Activated naive CD8-positive, alpha-beta T cell treated with anti-CD3 and anti-CD28 coated beads for 36 hours (primary cell): ENCODE data around the gene NEMF. TPM values are rescaled to one million over a fixed set of nuclear protein-coding genes. Genes with fewer than 3 reads are reported as not detected.
A peak's percentile ranks its signal among the peaks of the same experiment; 100 is the strongest.
"Not testable (repeated sequence)": the region's sequence is repeated elsewhere in the genome, so short reads cannot be mapped to it uniquely, and the experiment has no call there.

Source experiments
- DNase-seq: peaks from one replicate; pipeline ENCODE4 v3.0.0; 2021
- H3K27ac Mint-ChIP-seq: one replicate; pipeline ENCODE4 v1.8.0; 2022; ENCODE audit warnings: mild to moderate bottlenecking, moderate library complexity, mixed read lengths
- H3K27me3 Mint-ChIP-seq: one replicate; pipeline ENCODE4 v1.8.0; 2022; ENCODE audit warnings: mild to moderate bottlenecking, mixed read lengths
- H3K36me3 Mint-ChIP-seq: one replicate; pipeline ENCODE4 v1.8.0; 2021; ENCODE audit warnings: mild to moderate bottlenecking, mixed read lengths
- H3K4me1 Mint-ChIP-seq: one replicate; pipeline ENCODE4 v1.8.0; 2021; ENCODE audit warnings: mixed read lengths
- H3K4me3 Mint-ChIP-seq: one replicate; pipeline ENCODE4 v1.8.0; 2022; ENCODE audit warnings: mild to moderate bottlenecking, moderate library complexity, mixed read lengths
- H3K9me3 Mint-ChIP-seq: one replicate; pipeline ENCODE4 v1.8.0; 2022; ENCODE audit warnings: mixed read lengths
- total RNA-seq, 2 experiments: library from RNA; stranded (reverse); gene quantifications; one replicate each; pipeline ENCODE4 v1.2.3, GENCODE V29; 2021

The NEMF gene
- total RNA-seq, 2 experiments from 2014 or later = 53.7 to 64.6 TPM

GRCh38 chr14:49882826-49883694 lies 30.5 kb upstream of the NEMF start:
- no peak overlapping the region for H3K27ac Mint-ChIP-seq
- peaks cover 27% of the 10 kb centered on the region for H3K4me1 Mint-ChIP-seq
- no peak overlapping the region for H3K4me3 Mint-ChIP-seq
- no peaks in the 10 kb centered on the region for H3K9me3 Mint-ChIP-seq
- peaks cover 2% of the 10 kb centered on the region for H3K36me3 Mint-ChIP-seq
- no peak for DNase-seq
- H3K27me3 Mint-ChIP-seq = no peaks in the 10 kb centered on the region

DNA sequence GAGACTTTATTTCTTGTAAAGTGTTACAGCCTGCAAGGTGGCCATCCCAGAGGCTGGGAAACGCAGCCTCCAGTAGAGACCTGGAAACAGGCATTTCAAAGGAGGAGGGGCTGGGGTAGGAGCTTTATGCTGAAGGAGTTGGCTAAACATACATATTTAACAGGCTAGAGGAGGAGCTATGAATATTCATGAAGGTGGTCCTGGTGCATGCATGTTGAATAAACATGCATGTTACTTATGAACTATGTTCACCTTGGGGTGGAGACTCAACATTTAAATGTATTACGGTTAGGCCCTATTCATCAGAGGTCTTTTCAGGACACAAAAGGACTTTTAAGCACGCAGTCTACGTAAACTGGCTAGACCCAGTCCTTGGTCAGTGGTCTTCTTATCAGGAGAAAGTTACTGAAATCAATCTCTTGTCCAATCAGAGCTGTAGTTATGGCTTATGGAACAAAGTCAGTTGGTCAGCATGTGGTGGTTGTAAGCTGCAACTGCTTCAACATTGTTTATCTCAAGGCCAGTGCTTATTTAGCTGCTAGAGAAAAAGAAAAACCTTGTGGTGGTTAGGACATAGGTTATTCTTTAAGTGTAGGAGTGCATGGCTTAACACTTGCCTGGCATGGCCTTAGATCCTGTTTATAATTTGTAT lies 28.9 kb upstream of the NEMF start:
- Mint-ChIP-seq H3K36me3 (peaks cover 2% of the 10 kb centered on the region), H3K9me3 (no peaks in the 10 kb centered on the region), H3K27me3 (no peaks in the 10 kb centered on the region), H3K4me1 (peaks cover 24% of the 10 kb centered on the region), H3K27ac (no peak overlapping the region), H3K4me3 (no peak overlapping the region)
- no peak for DNase-seq

GRCh38 chr14:49880267-49881064 lies 27.9 kb upstream of the NEMF start:
- DNase-seq = no peak
- Mint-ChIP-seq H3K9me3 (no peaks in the 10 kb centered on the region), H3K27ac (no peak overlapping the region), H3K4me1 (peaks cover 22% of the 10 kb centered on the region), H3K27me3 (no peaks in the 10 kb centered on the region), H3K36me3 (no peaks in the 10 kb centered on the region), H3K4me3 (no peak overlapping the region)

- Mint-ChIP-seq H3K4me3 (no peak overlapping the region), H3K9me3 (no peaks in the 10 kb centered on the region), H3K27ac (peak overlapping the region; percentile 25), H3K4me1 (peaks cover 22% of the 10 kb centered on the region), H3K36me3 (no peaks in the 10 kb centered on the region), H3K27me3 (no peaks in the 10 kb centered on the region)
- peak; percentile 58 for DNase-seq
Observed at GRCh38 chr14:49879646-49880204, 27.1 kb upstream of the NEMF start.

- no peaks in the 10 kb centered on the region for H3K36me3 Mint-ChIP-seq
- H3K4me1 Mint-ChIP-seq = peaks cover 17% of the 10 kb centered on the region
- H3K9me3 Mint-ChIP-seq = no peaks in the 10 kb centered on the region
- H3K4me3 Mint-ChIP-seq = no peak overlapping the region
- H3K27me3 Mint-ChIP-seq = no peaks in the 10 kb centered on the region
- H3K27ac Mint-ChIP-seq = no peak overlapping the region
- no peak for DNase-seq
Observed at GRCh38 chr14:49876563-49877127, 24.1 kb upstream of the NEMF start.

- Mint-ChIP-seq H3K4me3 (no peak overlapping the region), H3K27ac (no peak overlapping the region), H3K9me3 (no peaks in the 10 kb centered on the region), H3K27me3 (no peaks in the 10 kb centered on the region), H3K4me1 (peaks cover 17% of the 10 kb centered on the region), H3K36me3 (no peaks in the 10 kb centered on the region)
- DNase-seq = no peak
Observed at GRCh38 chr14:49875640-49876198, 23.1 kb upstream of the NEMF start.

- not testable (repeated sequence) for H3K4me3 Mint-ChIP-seq, H3K36me3 Mint-ChIP-seq, H3K27me3 Mint-ChIP-seq, H3K27ac Mint-ChIP-seq, DNase-seq, H3K9me3 Mint-ChIP-seq
- peaks cover 19% of the 10 kb centered on the region for H3K4me1 Mint-ChIP-seq
Observed at GRCh38 chr14:49873548-49873947, 21.0 kb upstream of the NEMF start.

- no peaks in the 10 kb centered on the region for H3K36me3 Mint-ChIP-seq
- no peak overlapping the region for H3K27ac Mint-ChIP-seq
- DNase-seq = no peak
- H3K4me3 Mint-ChIP-seq = no peak overlapping the region
- peaks cover 19% of the 10 kb centered on the region for H3K4me1 Mint-ChIP-seq
- H3K9me3 Mint-ChIP-seq = no peaks in the 10 kb centered on the region
- H3K27me3 Mint-ChIP-seq = no peaks in the 10 kb centered on the region
Observed at GRCh38 chr14:49870908-49871307, 18.3 kb upstream of the NEMF start.

GRCh38 chr14:49868720-49869114 lies 16.1 kb upstream of the NEMF start:
- no peaks in the 10 kb centered on the region for H3K9me3 Mint-ChIP-seq
- peak overlapping the region; percentile 93 for H3K27ac Mint-ChIP-seq
- H3K4me3 Mint-ChIP-seq = peak overlapping the region; percentile 91
- no peaks in the 10 kb centered on the region for H3K36me3 Mint-ChIP-seq
- H3K27me3 Mint-ChIP-seq = no peaks in the 10 kb centered on the region
- peaks cover 19% of the 10 kb centered on the region for H3K4me1 Mint-ChIP-seq
- DNase-seq = no peak

GRCh38 chr14:49867831-49868719 lies 15.5 kb upstream of the NEMF start:
- Mint-ChIP-seq H3K27me3 (no peaks in the 10 kb centered on the region), H3K4me1 (peaks cover 19% of the 10 kb centered on the region), H3K9me3 (no peaks in the 10 kb centered on the region)

GRCh38 chr14:49865431-49865859 lies 12.9 kb upstream of the NEMF start:
- H3K4me3 Mint-ChIP-seq = no peak overlapping the region

More at GRCh38 chr14:49867831-49868719, 15.5 kb upstream of the NEMF start:
- DNase-seq = peak; percentile 97
- peak overlapping the region; percentile 91 for H3K4me3 Mint-ChIP-seq
- peak overlapping the region; percentile 93 for H3K27ac Mint-ChIP-seq
- H3K36me3 Mint-ChIP-seq = no peaks in the 10 kb centered on the region

DNA sequence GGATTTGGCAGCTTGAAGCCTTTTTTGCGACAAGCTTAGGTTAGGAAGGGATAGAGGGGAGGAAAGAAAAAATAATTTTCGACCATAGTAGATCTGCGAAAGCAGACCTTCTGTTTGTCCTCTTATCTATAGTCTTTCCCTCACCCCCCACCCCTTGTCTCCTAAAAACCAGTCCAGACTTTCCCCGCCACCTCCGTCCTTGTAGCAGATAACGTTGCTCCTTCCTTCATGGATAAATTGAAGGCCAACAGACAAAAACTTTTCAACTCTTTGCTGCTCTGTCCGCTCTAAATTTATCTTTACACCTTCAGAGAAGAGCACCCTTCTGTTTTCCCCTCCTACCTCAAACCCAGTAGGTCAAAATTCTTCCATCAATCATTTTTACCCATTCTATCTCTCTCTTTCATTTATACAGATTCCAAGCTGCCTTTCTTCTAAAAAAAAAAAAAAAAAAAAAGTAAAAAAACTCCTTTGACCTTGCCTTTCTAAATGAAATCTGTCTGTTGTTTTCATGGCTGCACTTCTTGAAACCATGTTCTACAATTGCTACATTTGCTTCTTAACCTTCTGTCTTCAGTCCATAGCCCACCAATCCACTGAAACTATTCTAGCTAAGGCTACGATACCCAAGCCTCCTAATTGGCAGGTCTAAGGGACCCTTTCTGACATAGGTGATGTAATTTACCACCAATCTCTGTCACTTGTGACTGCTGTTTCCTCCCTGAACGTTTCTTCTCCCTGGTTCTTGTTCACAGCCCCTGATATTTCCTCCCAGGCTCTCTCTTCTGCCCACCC lies 11.1 kb upstream of the NEMF start:
- Mint-ChIP-seq H3K4me3 (no peak overlapping the region), H3K9me3 (no peaks in the 10 kb centered on the region), H3K4me1 (peaks cover 24% of the 10 kb centered on the region), H3K27ac (no peak overlapping the region), H3K27me3 (peaks cover 7% of the 10 kb centered on the region), H3K36me3 (peaks cover 2% of the 10 kb centered on the region)
- DNase-seq = no peak

More at GRCh38 chr14:49865431-49865859, 12.9 kb upstream of the NEMF start:
- no peak overlapping the region for H3K27ac Mint-ChIP-seq
- DNase-seq = peak; percentile 77
- no peaks in the 10 kb centered on the region for H3K9me3 Mint-ChIP-seq
- peaks cover 35% of the 10 kb centered on the region for H3K4me1 Mint-ChIP-seq
- peaks cover 7% of the 10 kb centered on the region for H3K27me3 Mint-ChIP-seq
- H3K36me3 Mint-ChIP-seq = peaks cover 2% of the 10 kb centered on the region
